ENCODE data around the gene EIF6. TPM values are rescaled to one million over a fixed set of nuclear protein-coding genes. Genes with fewer than 3 reads are reported as not detected.

The EIF6 gene
- total RNA-seq, 2 experiments from 2014 or later = 93.0 to 94.7 TPM

- intact Hi-C loops (cut with micrococcal nuclease) = loop anchor here (10.0 kb wide), 1 partner anchor 155 kb away; the partner anchor contains the start of gene EDEM2
- Mint-ChIP-seq H3K9me3 (no peaks in the 10 kb centered on the region), H3K27me3 (ENCODE audit: low read depth) (no peaks in the 10 kb centered on the region), H3K27ac (no peak overlapping the region), H3K4me3 (no peak overlapping the region), H3K36me3 (ENCODE audit: low read depth) (no peaks in the 10 kb centered on the region), H3K4me1 (ENCODE audit: low read depth) (peaks cover 21% of the 10 kb centered on the region)
- no peak for DNase-seq
- CTCF ChIA-PET = interaction anchor here (0.8 to 2.2 kb wide), 2 partner anchors 9 to 30 kb away, joined by 3 to 14 read pairs; no protein-coding TSS in a partner anchor
These were observed 15.2 kb upstream of the EIF6 start for GRCh38 chr20:35299780-35300179.

GRCh38 chr20:35298264-35298663 lies 13.7 kb upstream of the EIF6 start:
- peaks cover 9% of the 10 kb centered on the region for H3K4me1 Mint-ChIP-seq (ENCODE audit: low read depth)
- no peak overlapping the region for H3K27ac Mint-ChIP-seq
- intact Hi-C loops (cut with micrococcal nuclease) = no loop called here
- no peak for DNase-seq
- H3K9me3 Mint-ChIP-seq = no peaks in the 10 kb centered on the region
- H3K36me3 Mint-ChIP-seq (ENCODE audit: low read depth) = no peaks in the 10 kb centered on the region
- CTCF ChIA-PET = interaction anchor here (0.6 to 0.7 kb wide), 2 partner anchors 9 to 105 kb away, joined by 3 read pairs; no protein-coding TSS in a partner anchor
- H3K4me3 Mint-ChIP-seq = no peak overlapping the region
- H3K27me3 Mint-ChIP-seq (ENCODE audit: low read depth) = no peaks in the 10 kb centered on the region

DNA sequence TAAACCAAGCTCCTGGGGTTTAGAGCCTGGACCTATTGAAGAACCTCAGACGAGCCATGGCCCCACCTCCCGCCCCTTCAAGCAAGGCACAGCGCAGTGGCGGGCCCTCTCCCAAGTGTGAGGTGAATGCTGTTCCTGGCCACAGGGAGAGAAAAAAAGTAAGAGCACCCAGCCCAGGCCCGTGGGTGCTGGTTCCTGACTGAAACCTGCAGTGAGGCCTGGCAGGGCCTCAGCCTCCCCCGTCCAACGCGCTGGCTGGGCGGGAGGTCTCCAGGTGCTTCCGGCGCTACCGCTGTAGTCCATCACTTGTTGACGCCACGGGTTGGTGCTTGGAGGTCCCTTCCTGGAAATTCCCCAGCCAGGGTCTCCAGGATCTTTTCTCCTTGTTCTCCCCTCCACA lies 13.2 kb upstream of the EIF6 start:
- intact Hi-C loops (cut with micrococcal nuclease) = no loop called here
- Mint-ChIP-seq H3K4me3 (no peak overlapping the region), H3K36me3 (ENCODE audit: low read depth) (no peaks in the 10 kb centered on the region), H3K4me1 (ENCODE audit: low read depth) (peaks cover 4% of the 10 kb centered on the region), H3K9me3 (no peaks in the 10 kb centered on the region), H3K27me3 (ENCODE audit: low read depth) (no peaks in the 10 kb centered on the region), H3K27ac (no peak overlapping the region)
- CTCF ChIA-PET = no interaction called here
- no peak for DNase-seq

GRCh38 chr20:35297155-35297554 lies 12.6 kb upstream of the EIF6 start:
- intact Hi-C loops (cut with micrococcal nuclease) = no loop called here
- Mint-ChIP-seq H3K36me3 (ENCODE audit: low read depth) (no peaks in the 10 kb centered on the region), H3K4me3 (no peak overlapping the region), H3K27ac (no peak overlapping the region), H3K27me3 (ENCODE audit: low read depth) (no peaks in the 10 kb centered on the region), H3K4me1 (ENCODE audit: low read depth) (no peaks in the 10 kb centered on the region), H3K9me3 (no peaks in the 10 kb centered on the region)
- CTCF ChIA-PET = no interaction called here
- DNase-seq = no peak

DNA sequence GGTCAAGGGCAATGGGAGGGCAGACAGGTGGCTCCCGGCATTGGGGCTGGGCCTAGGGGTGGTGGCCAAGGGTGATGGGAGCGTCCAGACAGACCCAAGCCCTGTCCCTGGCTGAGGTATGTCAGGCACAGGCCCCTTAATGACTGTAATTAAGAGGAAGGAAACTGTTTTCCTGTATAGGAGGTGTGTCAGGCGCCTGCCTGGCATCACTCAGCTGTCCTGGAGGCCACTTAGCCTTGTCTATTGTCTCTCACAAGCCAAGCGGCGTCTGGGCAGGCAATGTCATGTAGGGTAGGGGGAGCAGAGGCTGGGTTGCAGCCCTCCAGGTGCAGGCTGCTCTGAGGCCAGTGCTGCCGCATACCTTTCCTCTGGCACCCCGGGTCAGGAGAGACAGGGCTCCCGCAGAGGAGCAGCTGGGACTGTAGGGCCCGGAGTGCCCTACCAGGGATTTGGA lies 11.6 kb upstream of the EIF6 start:
- Mint-ChIP-seq H3K27me3 (ENCODE audit: low read depth) (no peaks in the 10 kb centered on the region), H3K9me3 (no peaks in the 10 kb centered on the region), H3K4me3 (no peak overlapping the region), H3K4me1 (ENCODE audit: low read depth) (no peaks in the 10 kb centered on the region), H3K27ac (no peak overlapping the region), H3K36me3 (ENCODE audit: low read depth) (no peaks in the 10 kb centered on the region)
- CTCF ChIA-PET = no interaction called here
- no peak for DNase-seq
- intact Hi-C loops (cut with micrococcal nuclease) = no loop called here

DNA sequence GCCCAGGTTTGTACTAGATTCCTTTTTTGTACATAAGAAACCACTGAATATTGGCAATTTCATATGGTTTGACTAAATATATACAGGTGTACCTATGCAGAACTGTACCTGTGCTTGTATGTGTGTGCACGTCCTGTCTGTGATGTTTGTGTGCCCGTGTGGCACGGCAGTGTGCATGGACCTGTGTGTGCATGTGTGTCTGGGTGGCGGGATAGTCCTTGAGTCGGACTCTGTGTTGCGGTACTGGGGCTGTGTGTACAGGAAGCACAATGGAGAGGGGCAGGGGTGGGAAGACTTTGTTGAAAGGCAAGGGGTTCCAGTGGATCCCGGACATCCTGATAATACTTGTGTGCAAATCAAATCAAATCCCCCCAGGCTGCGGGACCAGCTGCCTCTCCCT lies 11.1 kb upstream of the EIF6 start:
- CTCF ChIA-PET = no interaction called here
- Mint-ChIP-seq H3K4me1 (ENCODE audit: low read depth) (no peaks in the 10 kb centered on the region), H3K27me3 (ENCODE audit: low read depth) (no peaks in the 10 kb centered on the region), H3K27ac (no peak overlapping the region), H3K9me3 (no peaks in the 10 kb centered on the region), H3K4me3 (no peak overlapping the region), H3K36me3 (ENCODE audit: low read depth) (no peaks in the 10 kb centered on the region)
- DNase-seq = no peak
- intact Hi-C loops (cut with micrococcal nuclease) = no loop called here

DNA sequence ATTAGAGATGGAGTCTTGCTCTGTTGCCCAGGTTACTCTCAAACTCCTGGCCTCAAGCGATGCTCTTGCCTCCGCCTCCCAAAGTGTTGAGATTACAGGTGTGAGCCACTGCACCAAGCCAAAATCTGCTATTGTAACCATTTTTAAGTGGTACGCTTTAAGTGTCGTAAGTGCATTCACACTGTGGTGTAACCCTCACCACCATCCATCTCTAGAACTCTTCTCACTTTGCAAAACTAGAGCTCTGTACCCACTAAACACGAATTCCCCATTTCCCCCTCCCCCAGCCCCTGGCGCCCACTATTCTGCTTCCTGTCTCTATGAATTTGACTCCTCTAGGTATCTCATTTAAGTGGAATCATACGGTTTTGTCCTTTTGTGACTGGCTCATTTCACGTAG lies 10.5 kb upstream of the EIF6 start:
- H3K9me3 Mint-ChIP-seq = no peaks in the 10 kb centered on the region

DNA sequence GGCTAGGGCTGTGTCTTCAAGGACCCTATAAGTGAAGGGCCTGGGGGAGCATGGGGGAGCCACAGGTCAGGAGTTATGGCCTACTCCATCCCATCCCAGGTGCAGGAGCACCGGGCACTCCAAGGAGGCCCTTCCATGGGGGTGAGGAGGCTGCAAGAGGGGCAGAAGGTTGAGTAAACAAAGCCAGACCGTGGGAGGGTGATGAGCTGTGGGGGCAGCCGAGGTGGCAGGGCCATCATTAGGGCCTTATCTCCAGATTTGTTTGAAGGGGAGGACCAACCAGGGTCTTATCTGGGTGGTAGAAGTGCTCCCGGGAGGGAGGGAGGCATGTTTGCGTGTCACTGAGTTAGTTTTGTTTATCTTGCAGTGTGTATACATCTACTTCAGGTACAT lies 9.7 kb upstream of the EIF6 start:
- no peaks in the 10 kb centered on the region for H3K9me3 Mint-ChIP-seq
- no peak overlapping the region for H3K4me3 Mint-ChIP-seq
- no peak overlapping the region for H3K27ac Mint-ChIP-seq
- no peaks in the 10 kb centered on the region for H3K27me3 Mint-ChIP-seq (ENCODE audit: low read depth)
- intact Hi-C loops (cut with micrococcal nuclease) = no loop called here
- no peak for DNase-seq
- H3K36me3 Mint-ChIP-seq (ENCODE audit: low read depth) = no peaks in the 10 kb centered on the region
- CTCF ChIA-PET = no interaction called here
- H3K4me1 Mint-ChIP-seq (ENCODE audit: low read depth) = no peaks in the 10 kb centered on the region

More for the DNA sequence above, 10.5 kb upstream of the EIF6 start:
- intact Hi-C loops (cut with micrococcal nuclease) = no loop called here
- Mint-ChIP-seq H3K36me3 (ENCODE audit: low read depth) (no peaks in the 10 kb centered on the region), H3K4me1 (ENCODE audit: low read depth) (no peaks in the 10 kb centered on the region), H3K27me3 (ENCODE audit: low read depth) (no peaks in the 10 kb centered on the region), H3K4me3 (no peak overlapping the region), H3K27ac (no peak overlapping the region)
- CTCF ChIA-PET = no interaction called here
- no peak for DNase-seq

DNA sequence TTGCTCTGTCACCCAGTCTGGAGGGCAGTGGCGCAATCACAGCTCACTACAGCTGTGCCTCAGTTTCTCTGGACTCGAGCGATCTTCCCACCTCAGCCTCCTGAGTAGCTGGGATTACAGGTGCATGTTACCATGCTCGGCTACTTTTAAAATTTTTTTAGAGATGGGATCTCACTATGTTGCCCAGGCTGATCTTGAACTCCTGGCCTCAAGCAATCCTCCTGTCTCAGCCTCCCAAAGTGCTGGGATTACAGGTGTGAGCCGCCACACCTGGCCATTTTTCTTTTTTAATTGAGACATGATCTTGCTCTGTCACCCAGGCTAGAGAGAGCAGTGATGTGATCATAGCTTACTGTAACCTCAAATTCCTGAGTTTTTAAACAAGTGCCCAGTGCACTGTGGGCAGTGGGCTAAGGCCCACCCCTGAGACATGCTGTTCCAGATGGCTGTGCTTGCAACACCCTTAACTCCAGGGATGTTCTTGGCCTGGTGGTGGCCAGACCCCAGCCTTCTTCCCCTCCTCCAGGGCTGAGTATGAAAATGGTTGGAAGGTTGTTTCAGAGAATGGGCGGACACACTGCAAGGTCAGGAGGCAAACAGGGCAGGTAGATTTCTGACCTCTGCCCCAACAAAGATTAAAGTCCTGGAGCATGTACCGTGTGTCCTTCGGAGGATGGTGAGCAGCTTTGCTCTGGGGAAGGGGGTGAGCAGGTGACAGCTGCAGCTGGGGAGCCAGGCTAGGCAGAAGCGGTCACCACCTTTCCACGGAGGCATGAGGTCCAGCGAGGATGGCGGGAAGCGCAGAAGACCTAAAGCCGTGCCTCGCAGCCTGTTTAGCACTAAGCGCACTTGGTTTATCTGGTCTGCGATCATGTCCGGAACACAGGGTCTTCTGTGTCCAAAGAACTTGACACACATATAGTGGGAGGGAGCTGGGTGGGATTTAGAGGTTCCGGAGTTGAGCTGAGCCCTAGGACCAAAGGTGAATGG lies 9.0 kb upstream of the EIF6 start:
- CTCF ChIA-PET = no interaction called here
- Mint-ChIP-seq H3K9me3 (no peaks in the 10 kb centered on the region), H3K4me1 (ENCODE audit: low read depth) (no peaks in the 10 kb centered on the region), H3K4me3 (no peak overlapping the region), H3K27ac (no peak overlapping the region), H3K27me3 (ENCODE audit: low read depth) (no peaks in the 10 kb centered on the region), H3K36me3 (ENCODE audit: low read depth) (no peaks in the 10 kb centered on the region)
- intact Hi-C loops (cut with micrococcal nuclease) = no loop called here
- no peak for DNase-seq

GRCh38 chr20:35292504-35293285 lies 8.1 kb upstream of the EIF6 start:
- Mint-ChIP-seq H3K4me3 (no peak overlapping the region), H3K36me3 (ENCODE audit: low read depth) (no peaks in the 10 kb centered on the region), H3K9me3 (no peaks in the 10 kb centered on the region), H3K27me3 (ENCODE audit: low read depth) (no peaks in the 10 kb centered on the region), H3K27ac (no peak overlapping the region), H3K4me1 (ENCODE audit: low read depth) (no peaks in the 10 kb centered on the region)
- intact Hi-C loops (cut with micrococcal nuclease) = no loop called here
- CTCF ChIA-PET = no interaction called here
- no peak for DNase-seq

- Mint-ChIP-seq H3K36me3 (ENCODE audit: low read depth) (no peaks in the 10 kb centered on the region), H3K9me3 (no peaks in the 10 kb centered on the region), H3K4me3 (no peak within 1 kb of the TSS), H3K27ac (no peak within 1 kb of the TSS), H3K27me3 (ENCODE audit: low read depth) (no peaks in the 10 kb centered on the region), H3K4me1 (ENCODE audit: low read depth) (no peaks in the 10 kb centered on the region)
- CTCF ChIA-PET = no interaction called here
- no peak for DNase-seq
- intact Hi-C loops (cut with micrococcal nuclease) = no loop called here
These were observed 7.3 kb upstream of the EIF6 start, which contains the start of gene FAM83C for GRCh38 chr20:35291654-35292503. FAM83C (minus strand) TSS chr20:35292425; CDS start chr20:35292304, 121 bp downstream.

DNA sequence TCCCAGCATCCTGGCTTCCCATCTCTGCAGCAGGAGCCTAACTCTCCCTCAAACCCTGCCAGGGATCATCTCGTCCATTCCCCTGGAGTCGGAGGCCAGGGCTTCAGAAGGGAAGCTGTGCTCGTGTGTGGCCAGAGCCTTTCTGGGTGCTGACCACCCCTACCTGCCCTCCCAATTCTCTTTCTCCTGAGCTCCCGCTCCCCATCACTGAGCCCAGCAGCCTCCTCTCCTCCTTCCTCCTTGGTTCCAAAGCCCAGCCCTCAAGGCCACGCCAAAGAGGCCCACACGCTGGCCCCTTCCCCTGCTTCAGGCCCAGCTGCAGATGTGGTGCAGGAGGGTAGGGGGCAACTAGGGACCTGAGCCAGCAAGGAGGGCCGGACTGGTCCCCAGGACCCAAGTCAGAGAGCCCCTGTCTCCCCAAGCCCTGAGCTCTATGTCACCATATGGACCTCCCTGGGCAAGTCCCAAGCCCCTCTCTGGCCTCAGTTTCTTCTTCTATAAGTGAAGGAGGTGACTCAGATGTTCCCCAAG lies 6.4 kb upstream of the EIF6 start:
- Mint-ChIP-seq H3K27me3 (ENCODE audit: low read depth) (no peaks in the 10 kb centered on the region), H3K9me3 (no peaks in the 10 kb centered on the region), H3K4me3 (no peak overlapping the region), H3K36me3 (ENCODE audit: low read depth) (no peaks in the 10 kb centered on the region), H3K4me1 (ENCODE audit: low read depth) (peaks cover 2% of the 10 kb centered on the region), H3K27ac (no peak overlapping the region)
- CTCF ChIA-PET = no interaction called here
- intact Hi-C loops (cut with micrococcal nuclease) = no loop called here
- no peak for DNase-seq

Data from activated naive CD4-positive, alpha-beta T cell treated with anti-CD3 and anti-CD28 coated beads for 36 hours (primary cell).